Endodermal cell (in vitro differentiated cells): Measurements from ENCODE around the gene OR2F1. TPM values are rescaled to one million over a fixed set of nuclear protein-coding genes. Genes with fewer than 3 reads are reported as not detected.

ENCODE experiments used
- DNase-seq: peaks from one replicate; pipeline ENCODE4 v3.0.0-alpha.2; 2017
- H3K27ac ChIP-seq: 2 replicates; pipeline ENCODE4 v1.5.1; 2013; ENCODE audit warnings: mild to moderate bottlenecking, low read depth, low read length, moderate library complexity
- H3K27me3 ChIP-seq: 2 replicates; pipeline ENCODE4 v1.6.1; 2013; ENCODE audit warnings: mild to moderate bottlenecking, low read length, moderate library complexity; ENCODE audit not compliant: insufficient read depth, control insufficient read depth, poor library complexity, severe bottlenecking
- H3K36me3 ChIP-seq: 2 replicates; pipeline ENCODE4 v1.7.0; 2013; ENCODE audit warnings: mild to moderate bottlenecking, low read length, moderate library complexity; ENCODE audit not compliant: control insufficient read depth, insufficient read depth
- H3K4me1 ChIP-seq: one replicate; pipeline ENCODE4 v1.7.0; 2013; ENCODE audit warnings: low read length; ENCODE audit not compliant: control insufficient read depth, insufficient read depth
- H3K4me3 ChIP-seq: 2 replicates; pipeline ENCODE4 v1.5.1; 2013; ENCODE audit warnings: mild to moderate bottlenecking, low read length, moderate library complexity
- H3K9ac ChIP-seq: 2 replicates; pipeline ENCODE4 v1.6.1; 2013; ENCODE audit warnings: mild to moderate bottlenecking, low read length, moderate library complexity; ENCODE audit not compliant: poor library complexity, severe bottlenecking; ENCODE audit errors: extremely low read depth
- H3K9me3 ChIP-seq: 2 replicates; pipeline ENCODE4 v1.6.1; 2013; ENCODE audit warnings: mild to moderate bottlenecking, low read length, moderate library complexity; ENCODE audit not compliant: control insufficient read depth
- H3K27ac Mint-ChIP-seq: 2 replicates; pipeline ENCODE4 v1.8.0; 2020; ENCODE audit warnings: mixed read lengths
- H3K27me3 Mint-ChIP-seq: 2 replicates; pipeline ENCODE4 v1.8.0; 2021; ENCODE audit warnings: mild to moderate bottlenecking, mixed read lengths; ENCODE audit not compliant: insufficient read depth
- H3K36me3 Mint-ChIP-seq: 2 replicates; pipeline ENCODE4 v1.8.0; 2020; ENCODE audit warnings: low read depth, mixed read lengths
- H3K4me1 Mint-ChIP-seq: 2 replicates; pipeline ENCODE4 v1.8.0; 2020; ENCODE audit warnings: mixed read lengths
- H3K4me3 Mint-ChIP-seq: 2 replicates; pipeline ENCODE4 v1.8.0; 2020; ENCODE audit warnings: mild to moderate bottlenecking, moderate library complexity, mixed read lengths
- H3K9me3 Mint-ChIP-seq: 2 replicates; pipeline ENCODE4 v1.8.0; 2020; ENCODE audit warnings: mild to moderate bottlenecking, mixed read lengths
- WGBS, 2 experiments: methylation state at CpG; one replicate each; pipeline versions ENCODE4 v1.1.5 to v1.1.7; 2013; ENCODE audit warnings: missing lambda C conversion rate in 2 of 2, mixed read lengths in 1 of 2; ENCODE audit not compliant: insufficient coverage in 1 of 2, insufficient read length in 1 of 2; 5-methylcytosine and 5-hydroxymethylcytosine counted together
- total RNA-seq, 2 donors: library from RNA; stranded (reverse); fragmentation: NEBNext Ultra II Directional in 1 of 2; extraction: Animal tissue kit (Norgen Biotek cat#: 25700) in 1 of 2; gene quantifications; 2 replicates in 1 of 2; 3 replicates in 1 of 2; pipeline ENCODE4 v1.2.1, GENCODE V29; 2021
- TF ChIP-seq, protein P1 (sequence below): fragments of 200-600 bp; sonication (generic); conservative IDR thresholded peaks from 2 replicates; pipeline ENCODE4 v1.5.0; 2021; ENCODE audit warnings: antibody characterized with exemption, mild to moderate bottlenecking

The OR2F1 gene
- total RNA-seq, 2 donors from 2014 or later, result not detected

DNA sequence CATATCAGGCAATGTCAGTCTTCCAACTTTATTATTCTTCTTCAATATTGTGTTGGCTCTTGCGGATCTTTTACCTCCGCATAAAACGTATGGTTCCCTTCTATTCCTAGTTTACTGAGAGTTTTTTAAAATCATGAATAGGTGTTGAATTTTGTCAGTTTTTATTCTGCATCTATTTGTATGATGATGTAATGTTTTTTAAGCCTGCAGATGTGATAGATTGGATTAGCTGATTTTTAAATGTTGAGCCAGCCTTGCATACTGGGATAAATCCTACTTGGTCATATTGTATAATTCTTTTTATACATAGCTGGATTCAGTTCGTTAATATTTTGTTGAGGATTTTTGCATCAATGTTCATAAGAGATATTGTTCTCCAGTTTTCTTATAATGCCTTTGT lies 9.2 kb upstream of the OR2F1 start:
- Mint-ChIP-seq H3K9me3 (peaks cover 2% of the 10 kb centered on the region), H3K4me3 (no peak overlapping the region), H3K27me3 (no peaks in the 10 kb centered on the region), H3K36me3 (no peaks in the 10 kb centered on the region), H3K27ac (no peak overlapping the region), H3K4me1 (no peaks in the 10 kb centered on the region)
- Histone ChIP-seq H3K36me3 (no peaks in the 10 kb centered on the region), H3K4me3 (no peak overlapping the region), H3K4me1 (no peaks in the 10 kb centered on the region), H3K27me3 (no peaks in the 10 kb centered on the region), H3K9me3 (no peaks in the 10 kb centered on the region), H3K27ac (no peak overlapping the region), H3K9ac (no peak overlapping the region)
- WGBS, 2 experiments, result 94% methylated on average over 4 of the region's 4 CpGs; no CpG with 5 or more reads in 1 of the 2 experiments
- DNase-seq, result no peak
- TF ChIP-seq, protein P1, sequence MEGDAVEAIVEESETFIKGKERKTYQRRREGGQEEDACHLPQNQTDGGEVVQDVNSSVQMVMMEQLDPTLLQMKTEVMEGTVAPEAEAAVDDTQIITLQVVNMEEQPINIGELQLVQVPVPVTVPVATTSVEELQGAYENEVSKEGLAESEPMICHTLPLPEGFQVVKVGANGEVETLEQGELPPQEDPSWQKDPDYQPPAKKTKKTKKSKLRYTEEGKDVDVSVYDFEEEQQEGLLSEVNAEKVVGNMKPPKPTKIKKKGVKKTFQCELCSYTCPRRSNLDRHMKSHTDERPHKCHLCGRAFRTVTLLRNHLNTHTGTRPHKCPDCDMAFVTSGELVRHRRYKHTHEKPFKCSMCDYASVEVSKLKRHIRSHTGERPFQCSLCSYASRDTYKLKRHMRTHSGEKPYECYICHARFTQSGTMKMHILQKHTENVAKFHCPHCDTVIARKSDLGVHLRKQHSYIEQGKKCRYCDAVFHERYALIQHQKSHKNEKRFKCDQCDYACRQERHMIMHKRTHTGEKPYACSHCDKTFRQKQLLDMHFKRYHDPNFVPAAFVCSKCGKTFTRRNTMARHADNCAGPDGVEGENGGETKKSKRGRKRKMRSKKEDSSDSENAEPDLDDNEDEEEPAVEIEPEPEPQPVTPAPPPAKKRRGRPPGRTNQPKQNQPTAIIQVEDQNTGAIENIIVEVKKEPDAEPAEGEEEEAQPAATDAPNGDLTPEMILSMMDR, result no peak

DNA sequence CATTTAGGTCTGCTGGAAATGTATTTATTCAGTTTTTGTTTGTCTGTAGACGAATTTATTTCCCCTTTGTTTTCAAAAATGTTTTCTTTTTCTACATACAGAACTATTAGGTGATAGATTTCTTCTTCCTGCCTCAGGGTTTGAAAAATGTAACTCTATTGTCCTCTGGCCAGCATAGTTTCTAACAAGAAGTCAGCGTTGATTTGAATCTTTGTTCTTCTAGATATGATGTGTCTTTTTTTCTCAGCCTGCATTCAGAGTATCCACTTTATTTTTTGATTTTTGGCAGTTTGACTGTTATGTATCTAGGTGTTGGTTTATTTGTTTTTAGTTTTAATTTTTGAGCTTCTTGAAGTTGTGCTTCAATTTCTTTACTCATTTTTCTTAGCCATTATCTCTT lies 7.5 kb upstream of the OR2F1 start:
- Histone ChIP-seq H3K27ac (no peak overlapping the region), H3K9ac (no peak overlapping the region), H3K4me1 (no peaks in the 10 kb centered on the region), H3K36me3 (no peaks in the 10 kb centered on the region), H3K27me3 (no peaks in the 10 kb centered on the region), H3K9me3 (no peaks in the 10 kb centered on the region), H3K4me3 (no peak overlapping the region)
- peaks cover 2% of the 10 kb centered on the region for H3K9me3 Mint-ChIP-seq
- TF ChIP-seq, protein P1, result no peak
- no peaks in the 10 kb centered on the region for H3K27me3 Mint-ChIP-seq
- no peak overlapping the region for H3K4me3 Mint-ChIP-seq
- DNase-seq, result no peak
- WGBS, 2 experiments, result 100% methylated on average over 1 of the region's 2 CpGs; no CpG with 5 or more reads in 1 of the 2 experiments
- no peak overlapping the region for H3K27ac Mint-ChIP-seq
- no peaks in the 10 kb centered on the region for H3K4me1 Mint-ChIP-seq
- no peaks in the 10 kb centered on the region for H3K36me3 Mint-ChIP-seq

DNA sequence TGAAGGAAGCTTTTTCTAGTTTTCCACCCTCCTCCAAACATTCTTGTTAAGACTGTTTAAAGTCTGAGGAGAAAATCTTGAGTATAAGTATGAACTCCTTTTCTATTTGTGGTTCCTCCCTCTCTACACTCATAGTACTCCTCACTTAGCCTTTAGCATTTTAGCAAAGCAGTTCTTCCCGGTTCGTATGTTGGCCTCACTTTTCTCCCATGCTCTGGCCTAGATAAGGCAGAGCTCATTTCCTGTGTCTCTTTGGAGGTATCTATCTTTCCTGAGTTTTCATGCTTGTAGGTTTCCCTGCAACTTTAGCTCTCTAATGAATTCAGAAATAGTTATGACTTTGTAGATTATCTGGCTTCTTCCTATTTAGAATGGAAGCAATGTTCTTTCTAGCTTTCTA lies 5.9 kb upstream of the OR2F1 start:
- Mint-ChIP-seq H3K9me3 (peaks cover 2% of the 10 kb centered on the region), H3K4me3 (no peak overlapping the region), H3K36me3 (no peaks in the 10 kb centered on the region), H3K4me1 (no peaks in the 10 kb centered on the region), H3K27ac (no peak overlapping the region), H3K27me3 (no peaks in the 10 kb centered on the region)
- WGBS, 2 experiments, result 90 to 94% methylated on average over 2 of the region's 2 CpGs
- TF ChIP-seq, protein P1, result no peak
- no peak for DNase-seq
- H3K36me3 ChIP-seq, result no peaks in the 10 kb centered on the region
- H3K27ac ChIP-seq, result no peak overlapping the region
- H3K27me3 ChIP-seq, result no peaks in the 10 kb centered on the region
- H3K4me3 ChIP-seq, result no peak overlapping the region
- H3K9ac ChIP-seq, result no peak overlapping the region
- no peaks in the 10 kb centered on the region for H3K9me3 ChIP-seq
- no peaks in the 10 kb centered on the region for H3K4me1 ChIP-seq
